Putamen (tissue), 1 donor: ENCODE data around the gene KRTAP9-3.
"Not testable (repeated sequence)": the region's sequence is repeated elsewhere in the genome, so short reads cannot be mapped to it uniquely, and the experiment has no call there.

ENCODE experiments used
- DNase-seq: peaks from one replicate; pipeline ENCODE4 v3.0.0-alpha.2; 2016; ENCODE audit warnings: low spot score

The KRTAP9-3 gene, protein sequence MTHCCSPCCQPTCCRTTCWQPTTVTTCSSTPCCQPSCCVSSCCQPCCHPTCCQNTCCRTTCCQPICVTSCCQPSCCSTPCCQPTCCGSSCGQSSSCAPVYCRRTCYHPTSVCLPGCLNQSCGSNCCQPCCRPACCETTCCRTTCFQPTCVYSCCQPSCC

DNA sequence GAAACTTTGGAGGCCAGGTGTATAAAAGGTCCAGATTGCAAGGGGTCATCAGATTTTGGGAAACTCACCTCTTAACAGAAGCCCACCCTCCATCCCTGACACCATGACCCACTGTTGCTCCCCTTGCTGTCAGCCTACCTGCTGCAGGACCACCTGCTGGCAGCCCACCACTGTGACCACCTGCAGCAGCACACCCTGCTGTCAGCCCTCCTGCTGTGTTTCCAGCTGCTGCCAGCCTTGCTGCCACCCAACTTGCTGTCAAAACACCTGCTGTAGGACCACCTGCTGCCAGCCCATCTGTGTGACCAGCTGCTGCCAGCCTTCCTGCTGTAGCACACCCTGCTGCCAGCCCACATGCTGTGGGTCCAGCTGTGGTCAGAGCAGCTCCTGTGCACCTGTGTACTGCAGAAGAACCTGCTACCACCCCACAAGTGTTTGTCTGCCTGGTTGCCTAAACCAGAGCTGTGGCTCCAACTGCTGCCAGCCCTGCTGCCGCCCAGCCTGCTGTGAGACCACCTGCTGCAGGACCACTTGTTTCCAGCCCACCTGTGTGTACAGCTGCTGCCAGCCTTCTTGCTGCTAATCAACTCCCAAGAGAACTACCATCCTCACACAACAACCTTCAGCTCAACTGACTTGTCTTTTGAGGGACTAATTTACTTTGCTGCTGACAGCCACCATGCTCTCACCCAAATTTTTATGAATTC is at the start of gene KRTAP9-3:
Gene KRTAP9-3 (plus strand): TSS at position 51 of the 707 bp plus-strand sequence. CDS start 53 bp downstream, at position 104.
- not testable (repeated sequence) for DNase-seq

DNA sequence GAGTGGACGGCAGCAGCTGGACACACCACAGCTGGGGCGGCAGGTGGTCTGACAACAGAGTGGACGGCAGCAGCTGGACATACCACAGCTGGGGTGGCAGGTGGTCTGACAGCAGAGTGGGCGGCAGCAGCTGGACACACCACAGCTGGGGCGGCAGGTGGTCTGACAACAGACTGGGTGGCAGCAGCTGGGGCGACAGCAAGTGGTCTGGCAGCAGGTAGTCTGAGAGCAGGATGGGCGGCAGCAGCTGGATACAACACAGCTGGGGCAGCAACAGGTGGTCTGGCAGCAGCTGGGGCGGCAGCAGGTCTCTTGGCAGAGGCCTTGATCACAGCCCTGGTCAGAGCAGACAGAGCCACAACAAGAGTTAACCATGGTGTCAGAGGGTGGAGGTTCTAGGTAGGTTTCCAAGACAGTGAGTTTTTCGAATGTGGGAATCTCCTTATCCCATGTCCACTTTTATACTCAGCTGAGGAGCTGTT is 47.7 kb upstream of the KRTAP9-3 start, which contains the start of gene KRTAP4-1:
Gene KRTAP4-1 (minus strand): TSS at position 432 of the 482 bp plus-strand sequence. CDS start 57 bp downstream, at position 375.
- DNase-seq, result no peak

DNA sequence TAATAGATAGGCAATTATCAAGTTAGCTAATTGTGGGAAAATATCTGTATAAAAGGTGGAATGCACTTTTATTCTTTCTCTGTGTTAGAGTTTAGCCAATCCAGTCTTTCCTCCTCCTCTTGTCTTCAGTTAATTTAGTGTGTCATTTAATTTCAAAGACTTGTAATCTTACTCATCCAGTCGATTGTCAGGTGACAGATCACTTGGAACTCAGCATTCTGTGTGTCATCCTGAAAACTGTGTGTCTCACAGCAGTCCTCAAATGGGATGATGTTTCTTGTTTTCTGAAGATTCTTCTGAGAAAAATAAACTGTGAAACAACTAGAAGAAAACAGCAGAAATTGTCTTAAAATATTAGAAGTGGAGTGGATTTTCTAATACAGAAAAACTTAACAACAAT is 47.2 kb upstream of the KRTAP9-3 start:
- no peak for DNase-seq

DNA sequence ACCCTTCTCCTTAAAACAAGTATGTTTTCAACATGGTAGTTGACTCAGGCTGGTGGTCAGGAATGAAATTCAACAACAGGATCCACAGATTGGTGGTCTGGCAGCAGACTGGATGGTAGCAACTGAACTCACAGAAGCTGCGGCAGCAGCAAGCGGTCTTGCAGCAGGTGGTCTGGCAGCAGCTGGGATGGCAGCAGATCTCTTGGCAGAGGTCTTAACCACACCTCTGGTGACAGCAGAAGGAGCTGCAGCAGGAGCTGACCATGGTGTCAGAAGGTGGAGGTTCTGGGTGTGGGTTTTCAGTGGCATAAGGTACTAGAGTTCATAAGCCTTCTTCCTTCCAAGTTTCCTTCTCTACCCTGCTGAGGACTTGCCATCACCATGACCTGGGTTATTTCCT is 45.4 kb upstream of the KRTAP9-3 start:
- DNase-seq, result no peak

DNA sequence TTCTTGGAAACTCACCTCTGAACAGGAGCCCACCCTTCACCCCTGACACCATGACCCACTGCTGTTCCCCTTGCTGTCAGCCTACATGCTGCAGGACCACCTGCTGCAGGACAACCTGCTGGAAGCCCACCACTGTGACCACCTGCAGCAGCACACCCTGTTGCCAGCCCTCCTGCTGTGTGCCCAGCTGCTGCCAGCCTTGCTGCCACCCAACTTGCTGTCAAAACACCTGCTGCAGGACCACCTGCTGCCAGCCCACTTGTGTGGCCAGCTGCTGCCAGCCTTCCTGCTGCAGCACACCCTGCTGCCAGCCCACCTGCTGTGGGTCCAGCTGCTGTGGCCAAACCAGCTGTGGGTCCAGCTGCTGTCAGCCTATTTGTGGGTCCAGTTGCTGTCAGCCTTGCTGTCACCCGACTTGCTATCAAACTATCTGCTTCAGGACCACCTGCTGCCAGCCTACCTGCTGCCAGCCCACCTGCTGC is 42.4 kb upstream of the KRTAP9-3 start, which contains the start of gene KRTAP9-1:
Gene KRTAP9-1 (plus strand): TSS at position 51 of the 482 bp plus-strand sequence. CDS start 0 bp downstream, at position 51.
- DNase-seq, result not testable (repeated sequence)

DNA sequence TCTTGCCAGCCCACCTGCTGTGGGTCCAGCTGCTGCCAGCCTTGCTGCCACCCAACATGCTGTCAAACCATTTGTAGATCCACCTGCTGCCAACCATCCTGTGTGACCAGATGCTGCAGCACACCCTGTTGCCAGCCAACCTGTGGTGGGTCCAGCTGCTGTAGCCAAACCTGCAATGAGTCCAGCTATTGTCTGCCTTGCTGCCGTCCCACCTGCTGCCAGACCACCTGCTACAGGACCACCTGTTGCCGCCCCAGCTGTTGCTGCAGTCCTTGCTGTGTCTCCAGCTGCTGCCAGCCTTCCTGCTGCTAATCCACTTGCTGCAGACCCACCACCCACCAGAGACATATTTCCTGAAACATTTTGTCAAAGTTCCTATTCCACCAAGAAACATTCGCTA is 41.9 kb upstream of the KRTAP9-3 start:
- no peak for DNase-seq

DNA sequence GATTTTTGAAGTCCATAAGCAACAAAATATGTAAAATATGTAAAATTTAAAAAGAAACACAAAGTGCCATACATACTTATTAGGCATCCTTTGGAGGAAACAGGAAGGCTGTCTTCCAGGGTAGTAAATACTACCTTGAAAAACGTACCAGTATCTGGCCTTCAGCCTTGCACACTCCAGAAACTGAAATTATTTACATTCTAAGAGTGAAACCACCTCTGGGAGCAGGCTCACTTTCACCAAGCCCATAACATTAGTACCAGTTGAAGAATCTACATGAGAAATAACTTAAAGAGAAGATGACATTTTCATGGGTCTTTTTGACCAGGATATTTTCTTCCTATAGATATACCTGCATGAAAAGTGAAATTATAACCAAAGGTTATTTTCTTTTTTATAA is 36.2 kb upstream of the KRTAP9-3 start:
- DNase-seq, result no peak

DNA sequence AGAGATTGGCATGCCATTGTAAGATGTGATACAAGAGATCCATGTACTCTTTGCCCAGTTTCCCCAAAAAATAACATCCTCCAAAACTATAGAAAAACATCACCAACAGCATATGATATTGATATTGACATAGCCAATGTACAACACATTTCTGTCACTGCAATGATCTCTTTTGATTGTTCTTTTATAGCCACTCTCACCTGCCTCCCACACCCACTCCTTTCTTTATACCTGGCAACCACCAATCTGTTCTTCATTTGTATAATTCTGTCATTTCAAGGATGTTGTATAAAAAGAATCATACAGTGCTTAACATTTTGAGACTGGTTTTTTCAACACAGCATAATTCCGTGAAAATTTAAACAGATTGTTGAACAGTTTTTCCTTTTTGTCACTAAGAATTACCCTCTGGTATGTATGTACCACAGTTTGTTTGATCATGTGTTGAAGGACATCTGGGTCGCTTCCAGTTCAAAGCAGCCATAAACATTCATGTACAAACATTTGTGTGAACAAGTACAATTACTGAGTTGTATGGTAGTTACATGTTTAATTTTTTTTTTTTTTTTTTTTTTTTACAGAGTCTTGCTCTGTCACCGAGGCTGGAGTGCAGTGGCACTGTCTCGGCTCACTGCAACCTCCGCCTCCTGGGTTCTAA is 32.7 kb upstream of the KRTAP9-3 start:
- no peak for DNase-seq

DNA sequence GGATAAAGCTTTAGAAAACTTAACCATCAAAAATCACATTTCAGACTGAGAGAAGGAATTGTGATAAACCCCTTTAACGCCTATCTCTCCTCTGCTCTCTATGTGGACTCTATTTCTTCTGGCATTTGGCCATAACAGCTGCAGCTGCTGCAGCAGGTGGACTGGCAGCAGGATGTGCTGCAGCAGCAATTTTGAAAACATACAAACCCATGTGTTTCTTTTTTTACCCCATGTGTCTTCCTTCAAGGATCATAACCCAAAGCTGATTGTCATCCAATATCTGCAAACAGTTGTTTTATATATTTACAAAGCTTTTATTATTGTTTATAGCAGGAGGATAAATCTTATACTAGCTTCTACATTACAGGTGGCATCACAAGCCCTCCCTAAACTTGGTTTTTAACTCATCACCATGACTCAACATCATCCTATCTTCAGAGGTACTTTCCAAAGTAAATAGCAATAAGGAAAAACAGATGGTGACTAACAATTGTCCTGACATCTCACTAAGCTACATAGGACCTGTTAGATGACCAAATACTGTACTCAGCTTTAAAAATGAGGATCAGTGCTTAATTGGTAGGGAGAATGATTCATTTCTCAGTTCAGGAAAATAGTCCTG is 20.3 kb upstream of the KRTAP9-3 start:
- no peak for DNase-seq

DNA sequence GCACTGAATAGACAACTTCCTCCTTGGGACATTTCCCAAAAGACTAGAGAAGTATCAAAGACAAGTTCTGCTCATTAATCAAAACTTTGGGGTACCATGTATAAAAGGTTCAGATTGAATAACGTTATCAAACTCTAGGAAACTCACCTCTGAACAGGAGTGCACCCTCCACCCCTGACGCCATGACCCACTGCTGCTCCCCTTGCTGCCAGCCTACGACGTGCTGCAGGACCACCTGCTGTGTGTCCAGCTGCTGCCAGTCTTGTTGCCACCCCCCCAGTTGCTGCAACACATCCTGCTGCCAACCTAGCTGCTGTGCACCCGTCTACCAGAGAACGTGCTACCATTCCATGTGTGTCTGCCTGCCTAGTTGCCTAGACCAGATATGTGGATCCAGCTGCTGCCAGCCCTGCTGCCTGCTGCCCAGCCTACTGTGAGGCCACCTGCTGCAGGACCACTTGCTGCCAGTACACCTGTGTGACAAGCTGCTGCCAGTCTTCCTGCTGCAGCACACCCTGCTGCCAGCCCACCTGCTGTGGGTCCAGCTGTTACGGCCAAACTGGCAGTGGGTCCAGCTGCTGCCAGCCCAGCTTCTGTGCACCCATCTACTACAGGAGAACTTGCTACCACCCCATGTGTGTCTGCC is 19.6 kb upstream of the KRTAP9-3 start:
- DNase-seq, result no peak

DNA sequence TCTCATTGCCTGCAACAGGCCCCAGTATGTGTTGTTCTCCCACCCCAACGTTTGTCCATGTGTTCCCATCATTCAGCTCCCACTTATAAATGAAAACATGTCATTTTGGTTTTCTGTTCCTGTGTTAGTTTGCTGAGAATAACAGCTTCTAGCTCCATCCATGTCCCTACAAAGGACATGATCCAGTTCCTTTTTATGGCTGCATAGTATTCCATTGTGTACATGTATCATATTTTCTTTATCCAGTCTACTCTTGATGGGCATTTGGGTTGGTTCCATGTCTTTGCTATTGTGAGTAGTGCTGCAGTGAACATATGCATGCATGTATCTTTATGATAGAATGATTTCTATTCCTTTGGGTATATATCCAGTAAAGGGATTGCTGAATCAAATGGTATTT is 16.6 kb upstream of the KRTAP9-3 start:
- DNase-seq, result no peak

DNA sequence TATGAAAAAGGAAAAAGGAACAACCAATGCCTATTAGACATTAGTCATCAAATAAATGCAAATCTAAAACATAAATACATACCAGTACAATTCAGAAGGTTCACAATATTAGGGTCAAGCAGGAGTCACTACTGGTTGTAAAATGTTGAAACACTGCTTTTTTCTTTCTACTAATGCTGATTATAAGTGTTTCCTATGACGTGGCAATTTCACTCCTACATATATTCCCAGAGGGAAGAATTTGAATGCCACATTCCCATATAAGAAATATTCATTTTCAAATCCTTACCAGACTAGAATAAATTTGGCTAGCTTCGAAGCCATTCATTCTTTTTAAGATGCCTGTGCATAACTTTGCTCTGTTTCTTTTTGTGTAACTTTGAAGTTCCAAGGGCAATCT is 8.4 kb upstream of the KRTAP9-3 start:
- no peak for DNase-seq

DNA sequence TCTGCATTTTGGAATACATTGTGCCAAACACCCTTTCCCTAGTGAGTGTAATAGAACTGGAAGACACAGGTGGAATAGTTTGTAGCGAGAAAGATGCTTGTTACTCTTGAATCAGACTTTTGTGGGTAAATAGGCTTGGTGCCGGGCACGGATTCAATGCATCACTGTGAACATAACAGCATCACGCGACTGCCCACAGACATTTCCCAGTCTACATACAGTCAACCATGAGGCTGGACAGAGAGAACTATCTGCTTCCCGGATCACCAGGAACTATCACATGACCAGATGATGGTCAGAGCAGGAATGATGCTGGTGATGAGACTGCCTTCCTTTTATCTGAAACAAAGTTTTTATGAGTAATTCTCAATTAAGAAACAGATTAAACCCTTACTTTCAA is 6.2 kb upstream of the KRTAP9-3 start:
- DNase-seq, result no peak

DNA sequence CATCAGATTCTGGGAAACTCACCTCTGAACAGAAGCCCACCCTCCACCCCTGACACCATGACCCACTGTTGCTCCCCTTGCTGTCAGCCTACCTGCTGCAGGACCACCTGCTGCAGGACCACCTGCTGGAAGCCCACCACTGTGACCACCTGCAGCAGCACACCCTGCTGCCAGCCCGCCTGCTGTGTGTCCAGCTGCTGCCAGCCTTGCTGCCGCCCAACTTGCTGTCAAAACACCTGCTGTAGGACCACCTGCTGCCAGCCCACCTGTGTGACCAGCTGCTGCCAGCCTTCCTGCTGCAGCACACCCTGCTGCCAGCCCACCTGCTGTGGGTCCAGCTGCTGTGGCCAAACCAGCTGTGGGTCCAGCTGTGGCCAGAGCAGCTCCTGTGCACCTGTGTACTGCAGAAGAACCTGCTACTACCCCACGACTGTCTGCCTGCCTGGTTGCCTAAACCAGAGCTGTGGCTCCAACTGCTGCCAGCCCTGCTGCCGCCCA is 5.6 kb upstream of the KRTAP9-3 start, which contains the start of gene KRTAP9-2:
Gene KRTAP9-2 (plus strand): TSS at position 51 of the 498 bp plus-strand sequence. CDS start 7 bp downstream, at position 58.
- DNase-seq, result not testable (repeated sequence)

DNA sequence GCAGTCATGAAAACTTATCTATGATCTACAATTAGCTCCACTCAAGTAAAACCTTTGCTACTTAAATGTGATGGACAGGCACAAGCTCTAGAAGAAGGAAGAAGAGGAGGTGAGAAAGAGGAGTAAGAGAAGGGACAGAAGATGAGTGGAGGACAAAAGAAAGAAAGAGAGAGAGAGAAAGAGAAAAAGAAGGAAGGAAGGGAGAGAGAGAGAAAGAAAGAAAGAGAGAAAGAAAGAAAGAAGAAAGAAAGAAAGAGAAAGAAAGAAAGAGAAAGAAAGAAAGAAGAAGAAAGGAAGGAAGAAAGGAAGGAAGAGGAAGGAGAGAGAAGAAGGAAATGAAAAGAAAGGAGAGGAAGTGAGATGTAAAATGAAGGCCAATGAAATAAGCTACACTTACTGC is 2.2 kb upstream of the KRTAP9-3 start:
- DNase-seq, result no peak

DNA sequence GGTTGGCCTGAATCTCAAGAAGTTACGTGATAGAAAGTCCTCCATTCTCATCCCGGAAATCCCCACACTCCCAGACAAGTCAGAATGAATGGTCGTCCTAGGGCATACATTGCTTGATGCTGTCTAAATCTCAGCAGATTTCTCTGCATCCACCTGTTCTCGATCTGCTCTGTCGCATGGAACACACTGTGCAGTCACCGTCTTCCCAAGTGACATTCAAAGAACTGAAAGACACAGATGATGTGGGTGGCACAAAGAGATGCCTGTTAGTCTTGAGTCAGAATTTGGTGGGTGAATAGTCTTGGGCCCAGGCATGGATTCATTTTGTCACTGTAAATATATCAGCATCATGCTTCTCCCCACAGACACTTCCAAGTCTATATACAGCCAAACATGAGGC is 518 bp upstream of the KRTAP9-3 start:
- no peak for DNase-seq

DNA sequence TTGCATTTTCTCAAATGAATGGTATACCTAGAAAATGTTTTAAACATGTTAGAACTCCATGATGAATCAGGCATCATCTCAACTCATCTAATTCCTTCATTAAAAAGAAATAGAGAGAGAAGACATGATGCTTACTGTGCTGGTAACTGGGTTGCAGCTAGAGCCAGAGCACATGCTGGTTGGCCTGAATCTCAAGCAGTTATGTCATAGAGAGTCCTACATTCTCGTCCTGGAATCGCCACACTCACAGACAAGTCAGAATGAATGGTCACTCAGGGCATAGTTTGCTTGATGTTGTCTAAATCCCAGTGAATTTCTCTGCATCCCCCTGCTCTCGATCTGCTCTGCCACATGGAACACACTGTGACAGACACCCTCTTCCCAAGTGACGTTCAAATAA is 4.9 kb downstream of the KRTAP9-3 start:
- DNase-seq, result not testable (repeated sequence)

DNA sequence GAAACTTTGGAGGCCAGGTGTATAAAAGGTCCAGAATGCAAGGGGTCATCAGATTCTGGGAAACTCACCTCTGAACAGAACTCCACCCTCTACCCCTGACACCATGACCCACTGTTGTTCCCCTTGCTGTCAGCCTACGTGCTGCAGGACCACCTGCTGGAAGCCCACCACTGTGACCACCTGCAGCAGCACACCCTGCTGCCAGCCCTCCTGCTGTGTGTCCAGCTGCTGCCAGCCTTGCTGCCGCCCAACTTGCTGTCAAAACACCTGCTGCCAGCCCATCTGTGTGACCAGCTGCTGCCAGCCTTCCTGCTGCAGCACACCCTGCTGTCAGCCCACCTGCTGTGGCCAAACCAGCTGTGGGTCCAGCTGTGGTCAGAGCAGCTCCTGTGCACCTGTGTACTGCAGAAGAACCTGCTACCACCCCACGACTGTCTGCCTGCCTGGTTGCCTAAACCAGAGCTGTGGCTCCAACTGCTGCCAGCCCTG is 5.7 kb downstream of the KRTAP9-3 start, which contains the start of gene KRTAP9-8:
Gene KRTAP9-8 (plus strand): TSS at position 51 of the 489 bp plus-strand sequence. CDS start 53 bp downstream, at position 104.
- not testable (repeated sequence) for DNase-seq

DNA sequence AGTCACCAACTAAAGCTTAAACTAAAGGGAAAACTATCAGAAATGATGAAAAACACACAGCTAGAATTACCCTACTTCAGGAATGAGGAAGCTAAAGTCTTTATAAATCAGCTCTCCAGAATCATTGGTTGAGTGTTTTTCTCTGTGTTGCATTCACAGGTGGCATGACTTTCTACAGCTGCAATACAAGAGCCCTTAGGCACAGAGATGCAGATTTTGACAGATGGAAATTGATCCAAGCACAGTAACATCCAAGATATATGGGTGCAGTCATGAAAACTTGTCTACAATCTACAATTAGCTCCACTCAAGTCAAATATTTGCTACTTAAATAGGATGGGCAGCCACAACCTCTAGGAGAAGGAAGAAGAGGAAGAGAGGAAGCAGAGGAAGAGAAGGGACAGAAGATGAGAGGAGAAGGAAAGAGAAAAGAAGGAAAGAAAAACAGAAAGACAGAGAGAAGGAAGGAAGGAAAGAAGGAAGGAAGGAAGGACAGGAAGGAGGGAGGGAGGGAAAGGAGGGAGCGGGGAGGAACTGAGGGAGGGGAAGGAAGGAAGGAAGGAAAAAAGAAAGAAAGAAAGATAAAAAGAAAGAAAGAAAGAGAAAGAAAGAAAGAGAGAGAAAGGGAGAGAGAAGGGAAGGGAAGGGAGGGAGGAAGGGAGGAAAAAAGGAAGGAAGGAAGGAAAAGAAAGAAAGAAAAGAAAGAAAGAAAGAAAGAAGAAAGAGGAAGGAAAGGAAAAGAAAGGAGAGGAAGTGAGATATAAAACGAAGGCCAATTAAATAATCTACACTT is 14.9 kb downstream of the KRTAP9-3 start:
- not testable (repeated sequence) for DNase-seq

DNA sequence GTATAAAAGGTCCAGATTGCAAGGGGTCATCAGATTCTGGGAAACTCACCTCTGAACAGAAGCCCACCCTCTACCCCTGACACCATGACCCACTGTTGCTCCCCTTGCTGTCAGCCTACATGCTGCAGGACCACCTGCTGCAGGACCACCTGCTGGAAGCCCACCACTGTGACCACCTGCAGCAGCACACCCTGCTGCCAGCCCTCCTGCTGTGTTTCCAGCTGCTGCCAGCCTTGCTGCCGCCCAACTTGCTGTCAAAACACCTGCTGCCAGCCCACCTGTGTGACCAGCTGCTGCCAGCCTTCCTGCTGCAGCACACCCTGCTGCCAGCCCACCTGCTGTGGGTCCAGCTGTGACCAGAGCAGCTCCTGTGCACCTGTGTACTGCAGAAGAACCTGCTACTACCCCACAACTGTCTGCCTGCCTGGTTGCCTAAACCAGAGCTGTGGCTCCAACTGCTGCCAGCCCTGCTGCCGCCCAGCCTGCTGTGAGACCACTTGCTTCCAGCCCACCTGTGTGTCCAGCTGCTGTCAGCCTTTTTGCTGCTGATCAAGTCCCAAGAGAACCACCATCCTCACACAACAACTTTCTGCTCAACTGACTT is 17.5 kb downstream of the KRTAP9-3 start, which contains the start of gene KRTAP9-4:
Gene KRTAP9-4 (plus strand): TSS at position 51 of the 604 bp plus-strand sequence. CDS start 34 bp downstream, at position 85.
- DNase-seq, result not testable (repeated sequence)
